HepG2 (cell line): ENCODE results near the gene POLD3. TPM values are rescaled to one million over a fixed set of nuclear protein-coding genes. Genes with fewer than 3 reads are reported as not detected.

Experiments
- ATAC-seq: fragments of 200-7000 bp; cut with Tn5 transposase; 3 replicates; pipeline ENCODE4 v1.9.1; 2020; ENCODE audit warnings: mild to moderate bottlenecking, moderate library complexity
- BruUV-seq: library from RNA; stranded (reverse); fragments of 400-500 nt; replicated peaks from 2 replicates; lab custom pipeline; 2021; lab: Mats Ljungman, UMichigan
- CTCF ChIA-PET: fragments of 300-600 bp; formaldehyde crosslinking; extraction: SDS; loops from one replicate; lab custom pipeline; 2021; ENCODE audit warnings: low total read pairs, inconsistent platforms, low intra/inter-chr PET ratio; lab: Yijun Ruan, JAX
- POLR2A ChIA-PET: fragments of 350-600 bp; sonication (Branson Sonifier 250); formaldehyde crosslinking; loops from one replicate; lab custom pipeline; 2020; ENCODE audit warnings: antibody characterized with exemption, inconsistent platforms; lab: Yijun Ruan, JAX
- DNase-seq: peaks from one replicate; pipeline ENCODE4 v3.0.0-alpha.2; 2015; ENCODE audit warnings: low spot score
- FAIRE-seq: peaks from 3 replicates; lab custom pipeline; 2011; peaks lifted over from hg19 to GRCh38; lab: Jason Lieb, UNC
- H2AFZ ChIP-seq: one replicate; pipeline ENCODE4 v1.6.1; 2011; ENCODE audit warnings: low read length, inconsistent platforms
- H3K27ac ChIP-seq: fragments of 300-600 bp; 3 replicates; pipeline ENCODE4 v1.8.0; 2011; ENCODE audit warnings: mixed run types, mild to moderate bottlenecking, mixed read lengths, low read length, inconsistent platforms; ENCODE audit not compliant: insufficient read depth; ENCODE audit errors: extremely low read length
- H3K27me3 ChIP-seq, 2 experiments: fragments of 200-600 bp in 1 of 2; 2 replicates in 1 of 2; 3 replicates in 1 of 2; pipeline versions ENCODE4 v1.6.0 to v1.8.0; 2011; ENCODE audit warnings: low read length in 2 of 2, mild to moderate bottlenecking in 2 of 2, moderate library complexity in 2 of 2, inconsistent platforms in 1 of 2; ENCODE audit not compliant: insufficient read depth in 2 of 2, control insufficient read depth in 1 of 2
- H3K36me3 ChIP-seq, 2 experiments: fragments of 200-600 bp in 1 of 2; replicated peaks in 1 of 2; 2 replicates in 1 of 2; 3 replicates in 1 of 2; pipeline versions ENCODE4 v1.5.1 to v1.8.0; 2011; ENCODE audit warnings: low read length in 2 of 2, inconsistent platforms in 1 of 2; ENCODE audit not compliant: insufficient read depth in 2 of 2, control insufficient read depth in 1 of 2
- H3K4me1 ChIP-seq: 2 replicates; pipeline ENCODE4 v1.5.1; 2012; ENCODE audit warnings: low read length, inconsistent platforms; ENCODE audit not compliant: insufficient read depth
- H3K4me2 ChIP-seq: 2 replicates; pipeline ENCODE4 v1.6.0; 2011; ENCODE audit warnings: low read depth, low read length, inconsistent platforms
- H3K4me3 ChIP-seq, 3 experiments: fragments of 200-600 bp in 1 of 3; sonication (generic), shearing (Covaris generic) in 1 of 3; replicated peaks in 1 of 3; 2 replicates each; pipeline ENCODE4 v1.5.1; 2011 to 2016; ENCODE audit warnings: low read length in 3 of 3, inconsistent platforms in 2 of 3, low read depth in 2 of 3, mild to moderate bottlenecking in 2 of 3, control low read depth in 1 of 3, mixed read lengths in 1 of 3; ENCODE audit not compliant: insufficient read depth in 1 of 3
- H3K79me2 ChIP-seq: one replicate; pipeline ENCODE4 v1.6.1; 2011; ENCODE audit warnings: low read length, inconsistent platforms; ENCODE audit not compliant: insufficient read depth
- H3K9ac ChIP-seq: 2 replicates; pipeline ENCODE4 v1.6.0; 2011; ENCODE audit warnings: mild to moderate bottlenecking, low read depth, low read length, inconsistent platforms; ENCODE audit not compliant: insufficient read depth
- H3K9me3 ChIP-seq: 2 replicates; pipeline ENCODE4 v1.5.1; 2012; ENCODE audit warnings: mild to moderate bottlenecking, low read length
- H4K20me1 ChIP-seq: 2 replicates; pipeline ENCODE4 v1.6.0; 2011; ENCODE audit warnings: inconsistent platforms, mild to moderate bottlenecking, low read length, moderate library complexity; ENCODE audit not compliant: insufficient read depth
- IRF2 ChIP-seq: IDR thresholded peaks from 2 replicates; pipeline ENCODE4 v1.6.1; 2018; ENCODE audit warnings: missing genetic modification reagents, missing compliant biosample characterization
- WGBS: methylation state at CpG from one replicate; pipeline ENCODE4 v1.1.6; 2017; ENCODE audit warnings: low lambda C conversion rate; 5-methylcytosine and 5-hydroxymethylcytosine counted together
- in situ Hi-C: cut with HindIII; loops from 2 replicates; pipeline ENCODE4 v1.10.0; 2017; ENCODE audit warnings: low pct_unique_long_range_greater_than_20kb; ENCODE audit not compliant: extremely low pct_ligation_motif_present
- intact Hi-C: fragments of 100-400 bp; cut with micrococcal nuclease; formaldehyde crosslinking; loops from one replicate; pipeline ENCODE4 v1.10.0; 2022; ENCODE audit not compliant: unreplicated experiment
- polyA plus RNA-seq, 8 experiments: library from polyadenylated mRNA; depleted of rRNA in 3 of 8; stranded (reverse) in 7 of 8; unstranded in 1 of 8; fragments of >200 nt; fragmentation: Illumina TruSeq in 4 of 8; extraction: Trizol in 4 of 8; gene quantifications; 2 replicates each; pipeline versions ENCODE4 v1.2.1 to v1.2.3, GENCODE V29; 2011 to 2016; ENCODE audit warnings: low read depth in 4 of 8, missing spikeins in 1 of 8, mixed read lengths in 1 of 8; ENCODE audit not compliant: insufficient read depth in 1 of 8
- total RNA-seq, 5 experiments: library from RNA; depleted of rRNA; stranded (reverse); fragments of >200 nt; fragmentation: Illumina TruSeq; extraction: Trizol; gene quantifications; 2 replicates each; pipeline ENCODE4 v1.2.3, GENCODE V29; 2016; ENCODE audit warnings: low read depth in 1 of 5
- TF ChIP-seq, protein P1 (sequence below): fragments of 450-650 bp; IDR thresholded peaks from 2 replicates; pipeline ENCODE4 v1.6.1; 2016
- TF ChIP-seq, protein P2 (sequence below): sonication (generic); formaldehyde crosslinking; IDR thresholded peaks from 2 replicates; pipeline ENCODE4 v1.4.0; 2020; ENCODE audit warnings: missing genetic modification reagents, borderline replicate concordance

The POLD3 gene
- total and polyA plus RNA-seq, 2 of the 13 experiments (the other 11 are each of a cell fraction or from before 2014, with no cell fraction given) = 6.3 to 18.9 TPM

DNA sequence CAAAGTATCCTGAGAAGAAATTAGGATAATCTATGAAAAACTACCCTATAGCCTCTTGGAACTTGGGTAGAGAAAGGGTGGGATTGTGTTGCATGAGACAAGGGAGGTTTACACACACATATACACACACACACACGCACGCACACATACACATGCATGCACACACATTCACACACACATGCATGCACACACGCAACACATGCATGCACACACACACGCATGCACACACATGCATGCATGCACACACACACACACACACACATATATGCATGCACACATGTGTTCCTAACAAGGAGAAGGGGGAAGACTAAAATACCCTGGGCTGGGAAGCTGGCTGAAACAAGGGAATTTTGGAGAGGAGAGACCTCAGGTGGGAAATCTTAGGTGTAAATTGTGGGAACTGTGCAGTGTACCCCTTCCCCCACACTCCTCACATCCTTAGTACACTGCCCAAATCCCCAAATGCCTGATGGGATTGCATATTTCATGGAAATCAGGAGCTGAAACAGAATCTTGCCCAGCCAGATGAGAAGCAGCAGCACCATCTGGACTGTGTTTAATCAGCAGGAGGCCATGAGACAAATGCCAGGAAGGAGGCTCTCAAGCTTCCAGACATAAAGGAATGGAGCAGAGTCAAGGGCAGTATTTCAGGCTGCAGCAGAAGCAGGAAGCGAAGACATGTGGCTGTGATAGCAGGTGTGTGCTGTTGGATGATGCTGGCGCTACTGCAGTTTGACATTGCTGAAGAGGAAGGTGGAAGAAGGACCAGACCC, 14.6 kb upstream of the POLD3 start:
- intact Hi-C loops (no loop called here), in situ Hi-C loops (no loop called here)
- no peak overlapping the region for H3K4me2 ChIP-seq
- DNase-seq = no peak
- no peak overlapping the region for H3K4me3 ChIP-seq
- H3K36me3 ChIP-seq = no peaks in the 10 kb centered on the region
- no peak overlapping the region for H3K9ac ChIP-seq
- H3K27me3 ChIP-seq = peaks cover 0 to 1% of the 10 kb centered on the region in 2 experiments; a peak in 1 of 5 replicates
- H3K9me3 ChIP-seq = no peaks in the 10 kb centered on the region
- no peaks in the 10 kb centered on the region for H3K4me1 ChIP-seq
- no peak overlapping the region for H2AFZ ChIP-seq
- no peak overlapping the region for H3K27ac ChIP-seq
- H3K79me2 ChIP-seq = no peaks in the 10 kb centered on the region
- ChIA-PET POLR2A (no interaction called here), CTCF (no interaction called here)
- no peak for FAIRE-seq
- WGBS = 77% methylated on average over 6 of the region's 6 CpGs
- no peaks in the 10 kb centered on the region for H4K20me1 ChIP-seq
- no peak for ATAC-seq
- no TSS peak for BruUV-seq
- TF ChIP-seq, protein P1, sequence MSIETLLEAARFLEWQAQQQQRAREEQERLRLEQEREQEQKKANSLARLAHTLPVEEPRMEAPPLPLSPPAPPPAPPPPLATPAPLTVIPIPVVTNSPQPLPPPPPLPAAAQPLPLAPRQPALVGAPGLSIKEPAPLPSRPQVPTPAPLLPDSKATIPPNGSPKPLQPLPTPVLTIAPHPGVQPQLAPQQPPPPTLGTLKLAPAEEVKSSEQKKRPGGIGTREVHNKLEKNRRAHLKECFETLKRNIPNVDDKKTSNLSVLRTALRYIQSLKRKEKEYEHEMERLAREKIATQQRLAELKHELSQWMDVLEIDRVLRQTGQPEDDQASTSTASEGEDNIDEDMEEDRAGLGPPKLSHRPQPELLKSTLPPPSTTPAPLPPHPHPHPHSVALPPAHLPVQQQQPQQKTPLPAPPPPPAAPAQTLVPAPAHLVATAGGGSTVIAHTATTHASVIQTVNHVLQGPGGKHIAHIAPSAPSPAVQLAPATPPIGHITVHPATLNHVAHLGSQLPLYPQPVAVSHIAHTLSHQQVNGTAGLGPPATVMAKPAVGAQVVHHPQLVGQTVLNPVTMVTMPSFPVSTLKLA = peak; percentile 93
- no peak for TF ChIP-seq IRF2 (CRISPR knock-in tag)
- TF ChIP-seq, protein P2, sequence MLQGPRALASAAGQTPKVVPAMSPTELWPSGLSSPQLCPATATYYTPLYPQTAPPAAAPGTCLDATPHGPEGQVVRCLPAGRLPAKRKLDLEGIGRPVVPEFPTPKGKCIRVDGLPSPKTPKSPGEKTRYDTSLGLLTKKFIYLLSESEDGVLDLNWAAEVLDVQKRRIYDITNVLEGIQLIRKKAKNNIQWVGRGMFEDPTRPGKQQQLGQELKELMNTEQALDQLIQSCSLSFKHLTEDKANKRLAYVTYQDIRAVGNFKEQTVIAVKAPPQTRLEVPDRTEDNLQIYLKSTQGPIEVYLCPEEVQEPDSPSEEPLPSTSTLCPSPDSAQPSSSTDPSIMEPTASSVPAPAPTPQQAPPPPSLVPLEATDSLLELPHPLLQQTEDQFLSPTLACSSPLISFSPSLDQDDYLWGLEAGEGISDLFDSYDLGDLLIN (CRISPR knock-in tag) = no peak
